ENCODE measurements around the gene KSR1.
A peak's percentile ranks its signal among the peaks of the same experiment; 100 is the strongest.

The KSR1 gene

GRCh38 chr17:27475070-27475673 is 18.9 kb downstream of the KSR1 start:
- no peak for DNase-seq

GRCh38 chr17:27475981-27476895 is 20.0 kb downstream of the KSR1 start:
- no peak for DNase-seq

GRCh38 chr17:27477050-27477888 is 21.0 kb downstream of the KSR1 start:
- no peak for DNase-seq

GRCh38 chr17:27477971-27478684 is 21.9 kb downstream of the KSR1 start:
- no peak for DNase-seq

- no peak for DNase-seq
These were observed 22.8 kb downstream of the KSR1 start for GRCh38 chr17:27478901-27479538.

GRCh38 chr17:27479838-27480237 is 23.6 kb downstream of the KSR1 start:
- no peak for DNase-seq

- no peak for DNase-seq
These were observed 24.5 kb downstream of the KSR1 start for GRCh38 chr17:27480699-27481098.

- DNase-seq = peak; percentile 50
These were observed 25.1 kb downstream of the KSR1 start for GRCh38 chr17:27481327-27481726.

GRCh38 chr17:27485125-27485524 is 28.9 kb downstream of the KSR1 start:
- DNase-seq = no peak

- DNase-seq = no peak
These were observed 29.7 kb downstream of the KSR1 start for GRCh38 chr17:27485716-27486495.

GRCh38 chr17:27486741-27487140 is 30.5 kb downstream of the KSR1 start:
- no peak for DNase-seq

- DNase-seq = no peak
These were observed 32.0 kb downstream of the KSR1 start for GRCh38 chr17:27488231-27488630.

GRCh38 chr17:27489045-27489715 is 32.9 kb downstream of the KSR1 start:
- no peak for DNase-seq

- no peak for DNase-seq
These were observed 34.1 kb downstream of the KSR1 start for GRCh38 chr17:27490391-27490790.

- DNase-seq = no peak
These were observed 35.5 kb downstream of the KSR1 start for GRCh38 chr17:27491713-27492190.

GRCh38 chr17:27492470-27492869 is 36.2 kb downstream of the KSR1 start:
- no peak for DNase-seq

- no peak for DNase-seq
These were observed 36.8 kb downstream of the KSR1 start for GRCh38 chr17:27493088-27493487.

- no peak for DNase-seq
These were observed 38.2 kb downstream of the KSR1 start for GRCh38 chr17:27494192-27495091.

GRCh38 chr17:27495460-27495859 is 39.2 kb downstream of the KSR1 start:
- DNase-seq = no peak

GRCh38 chr17:27496005-27496404 is 39.8 kb downstream of the KSR1 start:
- DNase-seq = no peak

Data from activated CD4-positive, alpha-beta T cell treated with anti-CD3 and anti-CD28 coated beads, Interleukin-2, amount 50 U/mL, for 1 hour (primary cell).